Stimulated activated CD8-positive, alpha-beta memory T cell treated with anti-CD3 and anti-CD28 coated beads, Interleukin-7, amount 100 ng/mL, for 4 hours (primary cell): ENCODE data around the gene EEF2KMT.
"Not testable (repeated sequence)": the region's sequence is repeated elsewhere in the genome, so short reads cannot be mapped to it uniquely, and the experiment has no call there.

Experiments
- DNase-seq, 2 donors: peaks; one replicate each; pipeline ENCODE4 v3.0.0-alpha.2; 2020; ENCODE audit warnings: low read depth in 2 of 2

EEF2KMT gene

DNA sequence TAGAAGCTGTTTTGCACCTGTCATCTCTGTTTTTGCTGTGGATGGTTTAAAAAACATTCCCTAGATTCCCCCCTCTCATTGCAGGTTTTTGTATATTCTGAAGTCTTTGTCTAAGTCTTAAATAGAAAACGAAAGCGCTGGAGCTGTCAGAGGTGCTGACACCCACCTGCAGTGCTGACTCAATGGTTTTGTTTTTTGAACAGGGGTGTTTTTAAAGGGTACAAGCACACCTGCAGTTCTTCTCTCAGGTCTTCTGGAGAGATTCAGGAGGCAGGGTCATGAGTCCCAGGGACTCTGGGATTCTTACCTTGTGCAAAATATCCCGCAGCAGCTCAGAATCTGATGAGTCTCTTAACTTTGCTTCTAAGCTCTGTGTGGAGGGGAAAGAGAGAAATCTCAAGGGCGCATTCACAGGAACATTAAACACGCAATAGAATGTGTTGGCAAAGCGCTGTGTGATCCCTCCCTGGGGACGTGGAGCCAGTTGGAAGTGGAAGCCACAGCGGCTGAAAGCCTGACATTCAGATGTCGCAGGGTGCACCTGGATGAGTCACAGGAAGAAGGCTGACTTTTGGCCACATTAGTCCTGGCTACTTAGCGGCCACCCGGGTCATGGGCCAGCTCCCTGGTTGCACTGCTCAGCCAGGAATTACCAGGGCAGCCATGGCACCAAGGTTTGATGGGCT lies 2.3 kb downstream of the EEF2KMT start:
- not testable (repeated sequence) for DNase-seq

DNA sequence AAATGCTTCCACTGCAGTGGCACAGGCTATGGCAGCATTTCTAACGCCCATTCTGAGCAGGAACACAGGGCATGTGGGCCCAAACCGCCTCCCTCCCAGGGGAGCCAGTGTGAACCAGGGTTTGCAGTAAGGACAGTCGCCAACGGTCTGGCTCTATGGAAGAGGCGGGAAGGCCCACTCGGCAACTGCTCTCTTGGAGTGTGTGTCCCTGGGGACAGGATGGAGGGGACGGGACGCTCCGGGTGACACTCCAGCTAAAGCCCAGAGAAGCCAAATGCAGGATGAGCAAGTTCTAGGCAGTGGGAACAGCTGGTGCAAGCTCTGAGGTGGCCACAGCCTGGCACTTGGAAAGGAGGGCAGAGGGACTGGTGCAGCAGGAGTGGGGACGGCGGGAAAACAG lies 3.8 kb downstream of the EEF2KMT start:
- DNase-seq = not testable (repeated sequence)

DNA sequence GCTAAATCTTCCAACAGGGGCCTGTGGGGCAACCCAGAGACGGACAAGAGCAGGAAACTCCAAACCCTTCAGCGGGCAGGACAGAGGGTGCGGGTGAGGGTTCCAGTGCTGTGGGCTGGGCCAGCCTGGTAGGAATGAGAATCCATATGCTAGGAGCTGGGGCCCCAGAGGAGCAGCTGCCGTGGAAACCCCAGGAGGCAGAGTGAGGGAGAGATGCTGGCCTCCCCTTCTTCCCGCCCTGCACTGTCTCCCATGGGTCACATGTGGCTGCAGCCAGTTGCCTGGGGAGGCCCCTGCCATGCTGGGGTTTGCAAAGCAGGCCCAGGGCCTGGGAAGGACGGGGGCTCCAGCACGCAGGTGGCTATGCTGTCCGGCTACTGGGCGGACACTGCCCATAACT lies 4.5 kb downstream of the EEF2KMT start:
- DNase-seq = not testable (repeated sequence)

DNA sequence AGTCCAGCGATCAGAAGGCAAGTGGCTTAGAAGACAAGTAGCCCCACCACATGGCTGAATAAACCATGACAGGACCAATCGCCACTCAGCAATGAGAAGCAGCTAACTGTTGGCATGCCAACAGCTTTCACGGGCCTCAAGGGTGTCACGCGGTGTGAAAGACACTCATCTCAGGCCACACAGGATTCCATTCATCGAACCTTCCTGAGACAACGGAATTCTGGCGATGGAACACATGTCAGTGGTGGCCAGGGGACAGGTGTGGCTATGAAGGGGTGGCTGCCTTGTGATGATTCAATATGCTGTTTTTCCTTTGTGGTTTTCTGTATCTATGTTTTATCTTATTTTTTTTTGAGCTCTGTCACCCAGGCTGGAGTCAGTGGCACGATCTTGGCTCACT lies 7.0 kb downstream of the EEF2KMT start:
- DNase-seq = not testable (repeated sequence)

DNA sequence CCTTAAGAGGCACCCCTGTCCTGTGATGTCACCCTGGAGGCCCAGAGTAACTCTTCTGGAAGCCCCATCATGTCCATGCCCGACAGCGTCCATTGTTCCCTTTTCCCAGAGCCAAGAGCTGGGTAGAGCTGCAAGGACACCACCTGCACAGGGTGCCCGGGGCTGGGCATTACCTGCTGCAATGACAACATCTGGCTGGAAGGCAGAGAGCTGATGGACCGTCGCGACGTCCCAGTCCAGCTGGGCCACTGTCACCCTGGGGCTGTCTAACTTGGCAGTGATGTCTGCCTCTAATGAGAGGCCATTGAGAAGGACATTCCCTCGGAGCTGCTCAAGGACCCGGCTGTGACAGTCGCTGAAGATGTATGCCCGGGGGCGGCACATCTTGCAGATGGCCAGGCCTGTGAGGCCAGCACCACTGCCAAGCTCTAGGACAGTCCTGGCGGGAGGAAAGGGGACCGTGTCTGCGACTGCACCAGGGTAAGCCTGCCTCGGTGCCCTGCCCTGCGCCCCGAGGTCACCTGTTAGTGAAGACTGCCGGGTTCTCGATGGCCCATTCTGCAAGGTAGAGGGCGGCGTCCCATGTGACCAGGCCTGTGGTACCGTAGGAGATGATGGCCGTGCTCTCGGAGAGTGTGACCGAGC lies 7.6 kb downstream of the EEF2KMT start:
- DNase-seq = not testable (repeated sequence)

DNA sequence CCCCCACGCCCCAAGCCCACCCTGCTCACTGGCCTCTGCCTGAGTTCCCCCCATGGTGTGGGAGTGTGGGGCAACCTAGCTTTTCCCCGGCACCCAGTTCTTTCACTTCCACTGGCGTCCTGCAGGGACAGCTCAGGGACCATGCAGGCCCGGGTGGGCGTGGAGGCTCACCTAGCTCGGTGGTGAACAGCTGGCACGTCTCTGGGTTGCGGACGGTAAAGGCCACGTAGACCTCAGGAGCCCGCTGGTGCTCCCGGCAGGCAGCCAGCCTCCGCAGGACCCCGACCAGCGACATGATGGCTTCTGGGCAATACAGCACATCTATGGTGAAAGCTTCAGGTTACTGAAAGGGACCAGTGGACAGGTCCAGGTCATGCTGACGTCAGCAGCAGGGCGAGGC lies 8.7 kb downstream of the EEF2KMT start:
- not testable (repeated sequence) for DNase-seq

DNA sequence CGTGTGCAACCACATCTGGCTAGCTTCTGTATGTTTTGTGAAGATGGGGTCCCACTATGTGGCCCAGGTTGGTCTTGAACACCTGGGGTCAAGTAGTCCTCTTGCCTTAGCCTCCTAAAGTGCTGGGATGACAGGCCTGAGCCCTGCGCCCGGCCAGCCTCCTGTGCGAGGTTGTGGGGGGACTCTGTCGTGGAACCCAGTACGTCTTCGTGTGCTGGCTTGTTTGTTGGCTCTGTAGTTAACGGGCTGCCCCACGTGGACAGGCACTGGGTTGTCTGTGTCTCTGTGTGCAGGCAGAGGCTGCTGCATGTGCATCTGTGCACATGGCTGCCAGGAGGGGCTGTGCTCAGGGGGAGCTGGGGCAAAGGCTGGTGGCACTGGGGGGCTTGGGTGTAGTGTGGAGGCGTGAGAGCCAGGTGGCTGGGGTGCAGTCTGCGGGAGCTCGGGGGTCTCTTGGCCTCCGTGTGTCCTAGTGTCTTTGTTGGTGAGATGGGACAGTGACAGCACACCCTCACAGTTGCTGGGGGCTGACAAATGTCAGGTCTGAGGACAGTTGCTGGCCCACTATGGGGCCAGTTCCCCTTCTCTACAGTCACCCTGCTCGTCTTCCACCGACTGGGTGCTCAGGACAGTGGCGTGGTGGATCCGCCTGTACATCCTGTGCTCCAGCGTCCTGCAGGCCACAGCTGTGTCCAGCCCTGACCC lies 9.4 kb downstream of the EEF2KMT start:
- DNase-seq = not testable (repeated sequence)

DNA sequence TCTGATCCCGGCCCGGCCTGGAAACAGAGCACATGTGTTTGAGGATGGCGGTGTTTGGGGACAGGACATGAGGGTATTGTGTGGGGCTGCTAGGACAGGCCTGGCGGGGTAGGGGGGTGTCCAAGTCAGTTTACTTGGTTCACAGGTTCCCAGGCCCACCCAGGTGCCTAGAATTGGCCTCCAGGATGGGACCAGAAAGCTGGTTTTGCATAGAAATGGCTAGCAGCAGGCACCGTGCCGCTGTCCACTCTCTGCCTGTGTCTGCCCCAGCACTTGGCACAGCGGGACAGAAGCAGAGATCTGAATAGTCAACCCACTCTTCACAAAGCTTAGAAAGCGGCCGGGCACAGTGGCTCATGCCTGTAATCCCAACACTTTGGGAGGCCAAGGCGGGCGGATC lies 11.9 kb downstream of the EEF2KMT start:
- DNase-seq = not testable (repeated sequence)

DNA sequence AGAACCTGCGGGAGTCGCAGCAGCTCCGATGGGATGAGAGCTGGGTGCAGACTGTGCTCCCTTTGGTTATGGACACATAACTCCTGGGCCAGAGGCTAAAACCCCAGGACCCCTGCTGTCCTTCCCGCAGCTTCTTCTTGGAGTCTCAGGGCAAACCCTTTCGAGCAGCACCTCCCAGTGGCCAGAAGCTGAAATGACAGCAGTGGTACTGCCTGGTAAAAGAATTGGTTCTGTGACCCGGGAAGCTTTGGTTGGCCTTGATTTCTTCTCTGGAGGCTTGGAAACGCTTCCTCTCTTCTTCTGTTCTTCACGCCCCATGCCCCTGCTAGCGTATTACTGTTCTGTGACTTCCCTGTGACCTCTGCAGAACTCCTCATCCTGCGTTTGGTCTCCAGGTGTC lies 12.8 kb downstream of the EEF2KMT start:
- DNase-seq = peak; percentile 8 to 24

DNA sequence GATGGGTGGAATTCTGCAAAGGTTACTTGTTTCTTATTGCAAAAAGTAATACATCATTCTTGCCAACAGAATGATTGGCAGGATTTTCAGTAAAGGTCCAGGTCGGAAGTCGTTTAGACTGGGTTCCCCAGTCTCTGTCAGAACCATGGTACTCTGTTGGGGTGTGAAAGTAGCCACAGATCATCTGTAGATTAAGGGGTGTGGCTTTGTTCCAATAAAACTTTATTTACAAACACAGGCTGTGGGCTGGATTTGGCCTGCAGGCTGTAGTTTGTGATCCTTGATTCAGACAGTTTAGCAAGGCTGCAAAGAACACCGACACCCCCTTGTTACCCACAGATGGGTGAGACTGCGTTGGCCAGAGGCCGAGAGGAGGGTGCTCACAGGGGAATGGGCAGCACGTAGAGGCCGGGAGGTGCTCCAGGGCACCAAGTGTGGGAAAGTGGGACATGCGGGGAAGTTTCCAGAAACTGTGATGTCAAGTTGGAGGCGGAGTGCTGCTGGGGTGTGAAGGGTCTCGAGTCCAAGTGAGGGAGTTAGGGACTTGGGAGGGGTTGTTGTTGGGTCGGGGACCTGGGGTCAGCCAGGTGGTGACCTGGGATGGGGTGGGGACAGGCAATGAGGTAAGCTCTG lies 13.4 kb downstream of the EEF2KMT start:
- not testable (repeated sequence) for DNase-seq

DNA sequence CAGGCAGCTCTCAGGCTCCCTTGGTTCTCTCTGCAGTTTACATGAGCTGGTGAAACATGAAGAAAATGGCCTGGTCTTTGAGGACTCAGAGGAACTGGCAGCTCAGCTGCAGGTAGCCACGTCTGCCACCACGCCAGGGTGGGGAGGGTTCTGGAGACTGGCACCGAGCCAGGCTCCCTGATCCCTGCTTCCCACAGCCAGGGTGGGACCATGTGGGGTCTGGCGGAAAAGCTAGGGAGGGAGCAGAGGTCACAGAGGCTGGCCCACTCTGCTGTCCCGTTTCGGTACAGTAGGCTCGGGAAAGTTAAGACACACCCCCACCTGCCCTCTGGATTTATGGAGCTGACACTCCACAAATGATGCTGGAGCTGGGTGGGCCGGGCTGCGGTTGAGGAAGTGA lies 13.9 kb downstream of the EEF2KMT start:
- not testable (repeated sequence) for DNase-seq

DNA sequence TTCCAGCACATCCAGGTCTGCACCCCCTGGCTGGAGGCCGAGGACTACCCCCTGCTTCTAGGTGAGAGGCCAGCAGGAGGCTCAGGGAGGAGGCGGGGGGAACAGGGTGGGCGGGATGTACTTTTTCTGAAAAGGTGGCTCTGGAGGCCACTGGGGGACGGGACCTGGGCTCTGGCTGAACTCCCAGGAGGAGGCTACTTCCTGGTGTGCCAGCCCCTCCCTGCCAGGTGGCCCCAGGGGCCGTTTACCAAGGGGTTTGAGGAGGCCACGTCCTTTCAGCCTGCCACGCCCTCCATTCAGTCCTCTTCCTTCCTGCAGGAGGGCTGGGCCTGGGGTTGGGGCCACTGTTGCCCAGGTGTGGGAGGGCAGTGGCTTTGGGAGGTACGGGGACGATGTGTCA lies 16.6 kb downstream of the EEF2KMT start:
- DNase-seq = not testable (repeated sequence)

DNA sequence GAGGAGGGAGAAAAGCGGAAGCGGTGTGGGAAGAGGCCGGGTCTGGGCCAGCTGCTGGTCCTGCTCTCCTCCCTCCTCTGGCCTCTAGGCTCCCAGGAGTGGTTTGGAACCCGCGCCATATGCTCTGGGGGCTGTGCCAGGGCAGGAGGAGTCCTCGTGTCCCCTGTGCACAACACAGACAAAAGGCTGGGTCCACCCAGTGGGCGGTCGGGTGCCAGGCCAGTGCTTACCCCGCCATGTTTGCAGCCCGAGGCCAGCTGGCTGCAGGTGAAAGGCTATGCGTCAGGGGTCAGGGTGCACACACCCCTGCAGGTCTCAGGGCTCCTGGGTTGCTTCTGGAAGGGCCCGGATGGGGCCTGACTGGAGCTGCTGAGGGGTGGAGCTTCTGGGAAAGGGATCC lies 17.1 kb downstream of the EEF2KMT start:
- not testable (repeated sequence) for DNase-seq

DNA sequence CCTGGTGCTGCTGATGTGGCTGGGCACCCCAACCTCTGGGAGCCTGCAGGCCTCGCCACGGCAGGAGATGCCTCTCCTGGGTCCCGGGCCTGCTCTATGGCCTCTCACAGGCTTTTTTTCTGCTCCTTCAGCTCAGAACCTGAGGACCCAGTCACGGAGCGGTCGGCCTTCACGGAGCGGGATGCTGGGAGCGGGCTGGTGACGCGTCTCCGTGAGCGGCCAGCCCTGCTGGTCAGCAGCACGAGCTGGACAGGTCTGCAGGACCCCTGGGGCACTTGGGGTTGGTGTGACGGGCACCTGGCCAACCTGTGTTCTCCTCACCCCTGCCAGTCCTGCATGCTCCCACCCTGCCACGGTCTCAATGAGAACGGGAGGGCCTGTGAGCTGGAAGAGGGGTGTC lies 19.0 kb downstream of the EEF2KMT start:
- DNase-seq = no peak

DNA sequence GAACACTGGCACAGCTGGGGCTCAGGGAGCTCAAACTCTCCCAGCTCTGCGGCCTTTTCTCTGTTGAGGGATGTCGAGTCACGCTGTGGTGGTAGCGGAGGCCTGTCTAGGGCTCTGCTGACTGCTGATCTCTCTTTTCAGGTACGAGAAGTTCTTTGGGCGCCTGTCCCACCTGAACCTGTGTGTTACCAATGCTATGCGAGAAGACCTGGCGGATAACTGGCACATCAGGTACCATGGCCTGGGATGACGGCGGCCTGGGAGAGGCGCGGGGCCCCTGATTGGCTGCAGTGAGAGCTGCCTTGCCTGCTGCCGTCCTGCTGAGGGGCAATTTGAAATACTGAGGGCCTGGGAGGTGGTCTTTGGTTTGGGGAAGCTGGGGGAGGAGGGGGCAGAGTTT lies 20.3 kb downstream of the EEF2KMT start:
- DNase-seq = no peak

DNA sequence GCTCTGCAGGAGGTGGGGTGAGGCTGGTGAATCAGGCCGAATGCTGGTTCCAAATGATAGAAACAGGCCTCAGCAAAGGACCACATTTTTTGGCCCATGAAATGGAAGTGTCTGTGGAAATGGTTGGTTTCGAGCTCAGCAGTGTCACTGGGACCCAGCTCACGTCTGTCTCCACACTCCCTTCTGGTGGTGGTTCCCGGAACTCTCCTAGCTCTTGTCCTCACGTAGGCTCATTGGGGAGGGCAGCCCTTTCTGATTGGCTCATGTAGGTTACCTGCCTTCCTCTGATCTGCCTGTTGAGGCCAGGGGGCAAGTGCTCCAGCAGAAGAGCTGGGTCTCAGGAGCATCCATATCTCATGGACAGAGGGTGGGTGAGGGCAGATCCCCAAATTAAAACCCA lies 22.0 kb downstream of the EEF2KMT start:
- no peak for DNase-seq

DNA sequence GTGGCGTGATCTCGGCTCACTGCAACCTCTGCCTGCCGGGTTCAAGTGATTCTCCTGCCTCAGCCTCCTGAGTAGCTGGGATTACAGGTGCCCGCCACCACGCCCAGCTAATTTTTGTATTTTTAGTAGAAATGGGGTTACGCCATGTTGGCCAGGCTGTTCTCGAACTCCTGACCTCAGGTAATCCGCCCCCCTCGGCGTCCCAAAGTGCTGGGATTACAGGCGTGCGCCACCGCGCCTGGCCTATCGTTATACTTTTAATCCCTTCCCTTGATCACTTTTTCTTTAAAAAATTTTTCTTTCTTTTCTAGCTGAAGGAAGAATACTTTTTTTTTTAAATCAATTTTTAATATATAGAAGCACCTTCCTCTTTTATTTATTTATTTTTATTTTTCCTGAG lies 23.8 kb downstream of the EEF2KMT start:
- not testable (repeated sequence) for DNase-seq

DNA sequence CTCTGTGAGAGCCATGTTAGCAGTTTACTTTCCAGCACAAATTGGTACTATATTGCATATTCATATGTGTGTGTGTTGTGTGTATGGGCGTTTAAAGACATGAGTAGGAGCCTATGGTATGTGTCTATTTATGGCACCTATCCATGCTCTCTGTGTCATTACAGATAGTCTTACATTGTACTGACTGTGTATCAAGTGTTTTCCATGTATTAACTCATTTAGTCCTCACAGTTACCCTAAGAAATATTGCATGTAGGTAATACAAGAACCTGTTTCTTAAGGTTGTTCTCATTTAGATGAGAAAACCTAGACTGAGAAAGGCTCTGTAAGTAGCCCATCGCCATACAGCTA lies 24.3 kb downstream of the EEF2KMT start:
- no peak for DNase-seq

DNA sequence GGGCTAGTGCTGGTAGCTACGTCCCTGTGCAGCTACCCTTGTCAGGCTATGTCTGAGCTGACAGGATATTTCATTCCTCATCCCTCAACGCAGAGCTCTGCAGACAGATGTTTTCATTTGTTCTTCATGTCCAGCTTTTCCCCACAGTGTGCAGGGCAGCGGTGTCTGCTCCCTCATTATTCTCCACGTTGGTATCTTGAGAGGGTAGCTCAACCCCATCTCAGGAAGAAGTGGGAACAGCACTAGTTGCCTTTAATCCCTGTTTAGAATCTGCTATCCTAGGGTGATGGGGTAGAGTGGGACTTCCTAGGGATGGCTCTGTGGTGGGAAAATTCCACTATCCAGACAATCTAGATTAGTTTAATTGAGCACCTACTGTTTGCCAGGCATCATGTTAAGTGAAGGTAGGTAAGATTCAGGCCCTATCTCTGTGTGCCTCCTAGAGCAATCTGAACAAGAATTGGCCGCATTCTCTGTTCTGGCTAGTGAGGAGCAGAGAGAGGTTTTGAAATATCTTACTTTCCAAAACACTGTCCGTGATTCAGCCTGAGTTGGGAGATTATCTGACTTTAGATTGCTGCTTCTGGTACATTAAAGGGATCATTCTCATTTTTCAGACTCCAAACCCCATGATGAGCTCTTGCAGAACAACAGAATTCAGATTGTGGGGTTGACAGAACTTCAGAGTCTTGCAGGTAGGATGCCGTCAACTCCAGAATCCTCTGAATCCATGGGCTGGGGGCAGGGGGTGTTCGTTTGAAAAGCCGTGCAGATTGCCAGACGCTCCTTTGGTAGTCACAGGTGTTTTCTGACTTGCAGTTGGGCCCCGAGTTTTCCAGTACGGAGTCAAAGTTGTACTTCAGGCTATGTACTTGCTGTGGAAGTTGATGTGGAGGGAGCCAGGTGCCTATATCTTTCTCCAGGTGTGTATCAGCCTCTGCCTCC lies 25.0 kb downstream of the EEF2KMT start:
- no peak for DNase-seq

DNA sequence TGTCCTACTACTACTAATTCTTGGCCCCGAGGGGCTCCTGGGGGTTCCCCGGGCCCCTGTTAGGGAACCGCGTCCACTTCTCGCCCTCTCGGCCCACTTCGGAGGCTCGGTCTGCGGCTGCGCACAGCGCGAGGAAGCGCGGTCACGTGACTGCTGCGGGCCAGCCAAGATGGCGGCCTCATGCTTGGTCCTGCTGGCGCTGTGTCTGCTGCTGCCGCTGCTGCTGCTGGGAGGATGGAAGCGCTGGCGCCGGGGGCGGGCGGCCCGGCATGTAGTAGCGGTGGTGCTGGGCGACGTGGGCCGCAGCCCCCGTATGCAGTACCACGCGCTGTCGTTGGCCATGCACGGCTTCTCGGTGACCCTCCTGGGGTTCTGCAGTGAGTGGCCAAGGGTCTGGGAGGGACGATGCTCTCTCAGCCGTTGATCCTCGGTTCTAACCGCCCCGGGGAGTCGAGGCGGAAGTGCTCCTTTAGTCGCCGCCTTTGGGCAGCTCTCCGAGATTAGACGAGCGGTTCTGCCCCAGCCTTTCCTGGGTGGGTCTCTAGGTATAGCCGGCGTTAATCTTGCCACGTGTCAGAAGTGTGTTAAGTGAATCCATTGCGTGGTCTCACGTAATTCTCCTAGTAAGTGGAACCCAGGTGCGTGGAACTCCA lies 25.8 kb downstream of the EEF2KMT start, which contains the start of gene ALG1:
Gene ALG1 (plus strand): TSS at position 163 of the 653 bp plus-strand sequence. CDS start 7 bp downstream, at position 170.
- peak; percentile 78 to 86 for DNase-seq

DNA sequence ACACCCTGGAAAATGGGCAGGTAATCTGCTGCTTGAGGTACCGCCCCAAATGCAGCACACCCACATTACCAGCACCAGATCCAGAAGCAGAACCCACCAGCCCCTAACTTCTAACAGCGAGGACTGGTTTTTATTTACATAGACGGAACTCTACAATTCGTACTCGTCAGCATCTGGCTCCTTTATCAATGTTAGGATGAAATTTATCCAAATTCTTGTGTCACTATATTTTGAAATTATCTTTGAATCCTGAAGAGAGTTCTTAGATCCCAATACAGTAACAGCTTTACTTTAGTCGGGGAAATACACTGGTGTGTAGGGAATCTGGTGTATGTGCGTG lies 26.3 kb downstream of the EEF2KMT start:
- no peak for DNase-seq
